ENCODE data around the gene CNOT11.
"Not testable (repeated sequence)": the region's sequence is repeated elsewhere in the genome, so short reads cannot be mapped to it uniquely, and the experiment has no call there.

Gene CNOT11

DNA sequence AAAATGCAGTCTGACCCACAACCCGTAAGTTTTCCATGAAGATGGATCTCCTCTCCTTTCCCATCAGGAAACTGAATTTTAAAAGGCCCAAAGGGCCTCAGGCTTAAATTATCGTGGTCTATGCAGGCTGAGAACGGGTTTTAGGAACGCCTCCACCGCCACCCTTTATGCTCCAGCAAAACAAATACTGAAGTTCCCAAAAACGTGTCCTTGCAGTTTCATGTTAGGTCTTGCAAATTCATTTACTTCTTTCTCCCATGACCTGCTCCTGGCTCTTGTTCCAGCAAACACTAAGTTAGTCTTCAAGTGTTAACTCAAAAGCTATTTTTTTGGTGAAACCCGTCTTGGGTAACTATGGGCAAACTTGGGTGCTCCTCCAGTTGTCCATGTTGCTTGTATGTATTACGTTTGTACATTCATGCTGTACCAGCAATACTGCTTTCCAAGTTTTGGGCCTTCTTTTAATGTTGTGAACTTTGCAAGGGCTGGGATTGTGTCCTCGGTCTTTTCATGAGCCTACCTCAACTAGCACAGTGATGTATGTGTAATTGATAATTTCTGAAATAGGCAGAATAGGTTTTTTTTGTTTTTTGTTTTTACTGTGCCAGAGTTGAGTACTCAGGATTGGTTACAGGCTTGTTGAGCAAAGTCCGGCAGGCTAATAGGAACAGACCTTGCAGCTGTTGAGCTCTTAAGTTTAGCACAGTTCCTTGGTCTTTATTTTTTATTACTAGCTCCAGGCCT lies 57.6 kb downstream of the CNOT11 start:
- no peak for DNase-seq (ENCODE audit: low read depth)

DNA sequence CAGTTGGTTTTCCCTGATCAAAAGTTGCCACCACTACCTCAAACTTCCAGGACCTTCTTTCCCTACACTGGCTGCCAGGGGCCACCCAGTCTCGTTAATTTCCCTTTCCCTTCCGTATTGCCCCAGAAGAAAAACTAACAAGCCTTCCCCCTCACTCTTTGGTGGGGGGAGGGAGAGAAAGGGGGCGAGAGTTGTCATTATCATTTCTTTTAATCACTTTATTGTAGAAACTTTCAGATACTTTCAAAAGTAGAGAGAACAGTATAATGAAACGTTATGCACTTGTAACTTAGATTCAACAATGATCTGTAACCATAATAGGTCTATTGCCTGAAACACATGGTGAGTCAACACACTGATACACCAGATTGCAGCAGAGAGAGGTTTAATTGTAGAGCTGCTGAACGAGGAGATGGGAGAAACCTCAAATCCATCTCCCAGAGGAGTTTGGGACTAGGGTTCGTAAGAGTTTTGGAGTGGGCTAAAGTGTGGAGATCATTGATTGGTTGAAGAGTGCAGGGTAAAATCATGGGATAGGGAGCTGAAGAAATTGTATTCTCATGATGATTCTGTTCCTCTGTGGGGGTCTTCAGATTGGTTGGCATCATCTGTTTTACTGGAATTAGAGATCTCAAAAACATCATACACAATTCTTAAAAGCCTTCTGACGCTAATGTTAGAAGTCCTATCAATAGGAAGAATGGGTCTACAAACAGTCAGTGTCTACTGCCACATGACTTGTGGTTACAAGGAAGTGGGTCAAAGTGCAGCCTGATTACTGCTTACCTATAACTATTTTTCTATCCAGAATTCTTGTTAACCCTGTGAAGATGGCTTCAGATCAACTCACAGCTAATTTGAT lies 58.4 kb downstream of the CNOT11 start:
- no peak for DNase-seq (ENCODE audit: low read depth)

DNA sequence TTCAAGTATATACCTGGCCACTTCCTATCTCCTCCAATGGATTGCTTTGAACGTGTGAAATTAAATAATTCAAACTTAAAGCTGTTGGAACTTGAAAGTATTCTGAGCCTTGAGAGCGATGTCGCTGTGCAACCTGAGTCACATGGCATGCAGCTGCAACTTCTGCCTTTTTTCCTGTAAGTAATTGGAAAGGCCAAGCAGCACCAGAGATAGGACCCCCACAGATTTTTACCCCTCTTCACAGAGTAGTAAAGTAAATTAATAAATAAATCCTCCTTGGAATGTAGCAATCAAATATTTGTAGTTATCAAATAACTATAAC lies 59.0 kb downstream of the CNOT11 start:
- no peak for DNase-seq (ENCODE audit: low read depth)

GRCh38 chr2:101316568-101316967 lies 63.9 kb downstream of the CNOT11 start:
- not testable (repeated sequence) for DNase-seq (ENCODE audit: low read depth)

Measured in stimulated activated CD8-positive, alpha-beta memory T cell treated with anti-CD3 and anti-CD28 coated beads, Interleukin-15, amount 100 ng/mL, for 24 hours (primary cell).